HG03039 (cell line): Measurements from ENCODE around the gene AGT.

ENCODE experiments used
- ATAC-seq: cut with Tn5 transposase; IDR thresholded peaks from one replicate; pipeline ENCODE4 v1.9.1; 2021; ENCODE audit warnings: mild to moderate bottlenecking, moderate library complexity; ENCODE audit not compliant: unreplicated experiment

The AGT gene

GRCh38 chr1:230713915-230714764 is at the start of gene AGT:
TSS of gene AGT (minus strand) at chr1:230714122. CDS start at chr1:230710823, 3,299 bp downstream.
- ATAC-seq = no peak

GRCh38 chr1:230761443-230762167 is 47.7 kb upstream of the AGT start:
- ATAC-seq = no peak

- no peak for ATAC-seq
Observed at GRCh38 chr1:230760360-230760827, 46.5 kb upstream of the AGT start.

- no peak for ATAC-seq
Observed at GRCh38 chr1:230759369-230760065, 45.6 kb upstream of the AGT start.

GRCh38 chr1:230758709-230759368 is 44.9 kb upstream of the AGT start:
- ATAC-seq = no peak

- ATAC-seq = no peak
Observed at GRCh38 chr1:230757856-230758708, 44.2 kb upstream of the AGT start.

GRCh38 chr1:230754796-230755195 is 40.9 kb upstream of the AGT start:
- no peak for ATAC-seq

- no peak for ATAC-seq
Observed at GRCh38 chr1:230753586-230754251, 39.8 kb upstream of the AGT start.

- no peak for ATAC-seq
Observed at GRCh38 chr1:230753191-230753585, 39.3 kb upstream of the AGT start.

- no peak for ATAC-seq
Observed at GRCh38 chr1:230752407-230752806, 38.5 kb upstream of the AGT start.

- ATAC-seq = no peak
Observed at GRCh38 chr1:230750986-230751625, 37.2 kb upstream of the AGT start.

- no peak for ATAC-seq
Observed at GRCh38 chr1:230750576-230750975, 36.7 kb upstream of the AGT start.

- no peak for ATAC-seq
Observed at GRCh38 chr1:230749635-230750034, 35.7 kb upstream of the AGT start.

GRCh38 chr1:230749150-230749549 is 35.2 kb upstream of the AGT start:
- no peak for ATAC-seq

GRCh38 chr1:230747890-230748800 is 34.2 kb upstream of the AGT start:
- no peak for ATAC-seq

- no peak for ATAC-seq
Observed at GRCh38 chr1:230747127-230747730, 33.3 kb upstream of the AGT start, which contains the start of gene CAPN9. TSS of gene CAPN9 (plus strand) at chr1:230747388. CDS start at chr1:230747497, 109 bp downstream.

GRCh38 chr1:230746617-230747016 is 32.7 kb upstream of the AGT start:
- ATAC-seq = no peak
